ENCODE results near the gene MPHOSPH9.

The MPHOSPH9 gene

DNA sequence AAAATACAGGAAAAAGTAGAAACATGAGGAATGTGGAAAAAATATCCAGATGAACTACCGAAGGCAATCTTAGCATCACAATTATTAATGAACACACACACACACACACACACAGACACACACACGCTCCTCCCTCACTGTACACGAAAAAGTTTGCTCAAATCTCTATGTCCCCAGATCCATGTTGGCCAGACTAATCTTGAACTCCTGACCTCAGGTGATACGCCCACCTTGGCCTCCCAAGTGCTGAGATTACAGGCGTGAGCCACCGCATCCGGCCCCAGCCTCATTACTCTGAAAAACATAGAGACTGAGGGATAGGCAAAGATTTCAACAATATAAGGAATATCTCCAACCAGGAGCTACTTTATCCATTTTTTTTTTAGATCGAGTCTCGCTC lies 99.2 kb downstream of the MPHOSPH9 start:
- DNase-seq (ENCODE audit: low read depth in 1 of 2, low spot score in 1 of 2) = no peak
- no peak overlapping the region for H3K27ac ChIP-seq (replicated peaks)
- TF ChIP-seq, protein P1, sequence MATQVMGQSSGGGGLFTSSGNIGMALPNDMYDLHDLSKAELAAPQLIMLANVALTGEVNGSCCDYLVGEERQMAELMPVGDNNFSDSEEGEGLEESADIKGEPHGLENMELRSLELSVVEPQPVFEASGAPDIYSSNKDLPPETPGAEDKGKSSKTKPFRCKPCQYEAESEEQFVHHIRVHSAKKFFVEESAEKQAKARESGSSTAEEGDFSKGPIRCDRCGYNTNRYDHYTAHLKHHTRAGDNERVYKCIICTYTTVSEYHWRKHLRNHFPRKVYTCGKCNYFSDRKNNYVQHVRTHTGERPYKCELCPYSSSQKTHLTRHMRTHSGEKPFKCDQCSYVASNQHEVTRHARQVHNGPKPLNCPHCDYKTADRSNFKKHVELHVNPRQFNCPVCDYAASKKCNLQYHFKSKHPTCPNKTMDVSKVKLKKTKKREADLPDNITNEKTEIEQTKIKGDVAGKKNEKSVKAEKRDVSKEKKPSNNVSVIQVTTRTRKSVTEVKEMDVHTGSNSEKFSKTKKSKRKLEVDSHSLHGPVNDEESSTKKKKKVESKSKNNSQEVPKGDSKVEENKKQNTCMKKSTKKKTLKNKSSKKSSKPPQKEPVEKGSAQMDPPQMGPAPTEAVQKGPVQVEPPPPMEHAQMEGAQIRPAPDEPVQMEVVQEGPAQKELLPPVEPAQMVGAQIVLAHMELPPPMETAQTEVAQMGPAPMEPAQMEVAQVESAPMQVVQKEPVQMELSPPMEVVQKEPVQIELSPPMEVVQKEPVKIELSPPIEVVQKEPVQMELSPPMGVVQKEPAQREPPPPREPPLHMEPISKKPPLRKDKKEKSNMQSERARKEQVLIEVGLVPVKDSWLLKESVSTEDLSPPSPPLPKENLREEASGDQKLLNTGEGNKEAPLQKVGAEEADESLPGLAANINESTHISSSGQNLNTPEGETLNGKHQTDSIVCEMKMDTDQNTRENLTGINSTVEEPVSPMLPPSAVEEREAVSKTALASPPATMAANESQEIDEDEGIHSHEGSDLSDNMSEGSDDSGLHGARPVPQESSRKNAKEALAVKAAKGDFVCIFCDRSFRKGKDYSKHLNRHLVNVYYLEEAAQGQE (IDR thresholded peaks at IDR 0.05; ENCODE audit: insufficient replicate concordance, low read depth) = no peak
- TF ChIP-seq GABPA (IDR thresholded peaks at IDR 0.05; ENCODE audit: low read depth) = no peak
- TF ChIP-seq POLR2AphosphoS5 (IDR thresholded peaks at IDR 0.05; ENCODE audit: low read depth) = no peak
- TF ChIP-seq SPI1 (IDR thresholded peaks at IDR 0.05; ENCODE audit: borderline replicate concordance, low read depth) = no peak

GRCh38 chr12:123132951-123133619 lies 99.9 kb downstream of the MPHOSPH9 start:
- no peak for DNase-seq (ENCODE audit: low read depth in 1 of 2, low spot score in 1 of 2)
- no peaks in the 10 kb centered on the region for H3K27me3 ChIP-seq (ENCODE audit: insufficient read depth, poor library complexity, severe bottlenecking)
- no peak overlapping the region for H3K4me3 ChIP-seq (replicated peaks; ENCODE audit: insufficient read depth, low read length)
- TF ChIP-seq GABPA (IDR thresholded peaks at IDR 0.05; ENCODE audit: low read depth) (no peak), SPI1 (IDR thresholded peaks at IDR 0.05; ENCODE audit: borderline replicate concordance, low read depth) (no peak), POLR2AphosphoS5 (IDR thresholded peaks at IDR 0.05; ENCODE audit: low read depth) (no peak)
- TF ChIP-seq, protein P2, sequence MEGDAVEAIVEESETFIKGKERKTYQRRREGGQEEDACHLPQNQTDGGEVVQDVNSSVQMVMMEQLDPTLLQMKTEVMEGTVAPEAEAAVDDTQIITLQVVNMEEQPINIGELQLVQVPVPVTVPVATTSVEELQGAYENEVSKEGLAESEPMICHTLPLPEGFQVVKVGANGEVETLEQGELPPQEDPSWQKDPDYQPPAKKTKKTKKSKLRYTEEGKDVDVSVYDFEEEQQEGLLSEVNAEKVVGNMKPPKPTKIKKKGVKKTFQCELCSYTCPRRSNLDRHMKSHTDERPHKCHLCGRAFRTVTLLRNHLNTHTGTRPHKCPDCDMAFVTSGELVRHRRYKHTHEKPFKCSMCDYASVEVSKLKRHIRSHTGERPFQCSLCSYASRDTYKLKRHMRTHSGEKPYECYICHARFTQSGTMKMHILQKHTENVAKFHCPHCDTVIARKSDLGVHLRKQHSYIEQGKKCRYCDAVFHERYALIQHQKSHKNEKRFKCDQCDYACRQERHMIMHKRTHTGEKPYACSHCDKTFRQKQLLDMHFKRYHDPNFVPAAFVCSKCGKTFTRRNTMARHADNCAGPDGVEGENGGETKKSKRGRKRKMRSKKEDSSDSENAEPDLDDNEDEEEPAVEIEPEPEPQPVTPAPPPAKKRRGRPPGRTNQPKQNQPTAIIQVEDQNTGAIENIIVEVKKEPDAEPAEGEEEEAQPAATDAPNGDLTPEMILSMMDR (IDR thresholded peaks at IDR 0.05; ENCODE audit: insufficient read depth, low read length) = no peak
- TF ChIP-seq, protein P1 (IDR thresholded peaks at IDR 0.05; ENCODE audit: insufficient replicate concordance, low read depth) = no peak
- H3K27ac ChIP-seq (replicated peaks) = no peak overlapping the region

More for the DNA sequence above, 99.2 kb downstream of the MPHOSPH9 start:
- H3K27me3 ChIP-seq (ENCODE audit: insufficient read depth, poor library complexity, severe bottlenecking) = no peaks in the 10 kb centered on the region
- H3K4me3 ChIP-seq (replicated peaks; ENCODE audit: insufficient read depth, low read length) = no peak overlapping the region

DNA sequence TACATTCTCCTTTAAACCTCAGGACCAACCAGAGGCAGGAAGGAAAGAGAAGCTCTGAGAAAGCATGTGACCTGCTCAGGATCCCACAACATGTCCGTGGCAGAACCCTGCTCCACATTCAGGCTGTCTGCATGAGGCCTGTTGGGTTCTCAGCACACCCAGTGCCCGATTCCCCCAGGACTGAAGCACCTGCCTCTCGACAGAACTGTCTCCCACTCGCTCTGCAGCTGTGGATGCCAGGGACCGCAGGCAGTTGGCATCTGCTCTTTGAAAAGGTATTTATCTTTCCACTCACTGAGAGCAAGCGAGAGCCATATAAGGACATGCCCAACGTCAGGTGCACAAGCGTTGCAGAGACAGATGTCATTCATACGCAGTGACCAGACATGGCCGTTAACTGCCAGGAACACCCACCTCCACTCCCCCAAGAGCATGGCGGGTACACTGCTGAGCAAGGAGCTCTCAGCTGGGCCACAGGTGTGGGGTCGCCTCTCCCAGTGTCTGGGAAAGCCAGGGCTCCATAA lies 101.0 kb downstream of the MPHOSPH9 start:
- H3K4me3 ChIP-seq (replicated peaks; ENCODE audit: insufficient read depth, low read length) = no peak overlapping the region
- H3K27ac ChIP-seq (replicated peaks) = no peak overlapping the region
- TF ChIP-seq, protein P2 (IDR thresholded peaks at IDR 0.05; ENCODE audit: insufficient read depth, low read length) = no peak
- TF ChIP-seq POLR2AphosphoS5 (IDR thresholded peaks at IDR 0.05; ENCODE audit: low read depth) (no peak), SPI1 (IDR thresholded peaks at IDR 0.05; ENCODE audit: borderline replicate concordance, low read depth) (no peak), GABPA (IDR thresholded peaks at IDR 0.05; ENCODE audit: low read depth) (no peak)
- TF ChIP-seq, protein P1 (IDR thresholded peaks at IDR 0.05; ENCODE audit: insufficient replicate concordance, low read depth) = no peak
- no peaks in the 10 kb centered on the region for H3K27me3 ChIP-seq (ENCODE audit: insufficient read depth, poor library complexity, severe bottlenecking)
- no peak for DNase-seq (ENCODE audit: low read depth in 1 of 2, low spot score in 1 of 2)

All from HL-60 (cell line).